Effector CD4-positive, alpha-beta T cell (primary cell): ENCODE measurements around the gene ME3.

Experiments used
- DNase-seq: peaks from one replicate; pipeline ENCODE4 v3.0.0-alpha.2; 2020

Gene ME3

DNA sequence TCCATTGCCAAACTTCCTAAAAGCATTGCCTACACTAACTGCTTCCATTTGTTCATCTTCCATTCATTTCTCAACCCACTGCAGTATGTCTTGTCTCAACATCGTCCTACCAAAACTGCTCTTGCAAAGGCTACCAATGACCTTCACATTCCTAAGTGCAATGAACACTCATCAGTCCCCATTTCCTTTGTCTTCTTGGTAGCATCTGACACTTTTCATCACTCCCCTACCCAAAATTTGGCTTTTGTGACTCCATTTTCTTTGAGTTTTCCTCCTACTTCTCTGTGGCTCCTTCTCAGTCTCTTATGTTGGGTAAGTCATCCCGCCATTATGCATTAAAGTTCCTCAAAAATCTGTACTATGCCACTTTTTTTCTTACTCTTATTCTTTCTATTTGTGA, 162.3 kb downstream of the ME3 start:
- no peak for DNase-seq

DNA sequence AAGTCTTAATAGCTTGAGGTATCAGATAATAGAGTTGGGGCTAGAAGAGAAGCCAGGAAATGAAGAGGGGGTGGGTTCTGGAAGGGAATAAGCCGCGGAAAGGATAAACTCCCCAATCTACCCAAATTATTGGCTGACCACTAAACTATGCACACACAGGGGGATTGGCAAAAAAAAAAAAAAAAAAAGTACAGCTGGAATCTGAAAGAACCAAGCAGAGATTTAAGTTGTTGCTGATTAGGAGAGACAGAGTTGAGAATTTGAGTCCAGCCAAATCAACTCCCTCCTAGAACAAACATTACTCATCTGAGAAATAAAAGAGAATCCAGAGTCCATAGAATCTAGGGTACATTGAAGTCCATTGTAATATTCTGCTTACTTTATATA, 162.8 kb downstream of the ME3 start:
- DNase-seq, result no peak

DNA sequence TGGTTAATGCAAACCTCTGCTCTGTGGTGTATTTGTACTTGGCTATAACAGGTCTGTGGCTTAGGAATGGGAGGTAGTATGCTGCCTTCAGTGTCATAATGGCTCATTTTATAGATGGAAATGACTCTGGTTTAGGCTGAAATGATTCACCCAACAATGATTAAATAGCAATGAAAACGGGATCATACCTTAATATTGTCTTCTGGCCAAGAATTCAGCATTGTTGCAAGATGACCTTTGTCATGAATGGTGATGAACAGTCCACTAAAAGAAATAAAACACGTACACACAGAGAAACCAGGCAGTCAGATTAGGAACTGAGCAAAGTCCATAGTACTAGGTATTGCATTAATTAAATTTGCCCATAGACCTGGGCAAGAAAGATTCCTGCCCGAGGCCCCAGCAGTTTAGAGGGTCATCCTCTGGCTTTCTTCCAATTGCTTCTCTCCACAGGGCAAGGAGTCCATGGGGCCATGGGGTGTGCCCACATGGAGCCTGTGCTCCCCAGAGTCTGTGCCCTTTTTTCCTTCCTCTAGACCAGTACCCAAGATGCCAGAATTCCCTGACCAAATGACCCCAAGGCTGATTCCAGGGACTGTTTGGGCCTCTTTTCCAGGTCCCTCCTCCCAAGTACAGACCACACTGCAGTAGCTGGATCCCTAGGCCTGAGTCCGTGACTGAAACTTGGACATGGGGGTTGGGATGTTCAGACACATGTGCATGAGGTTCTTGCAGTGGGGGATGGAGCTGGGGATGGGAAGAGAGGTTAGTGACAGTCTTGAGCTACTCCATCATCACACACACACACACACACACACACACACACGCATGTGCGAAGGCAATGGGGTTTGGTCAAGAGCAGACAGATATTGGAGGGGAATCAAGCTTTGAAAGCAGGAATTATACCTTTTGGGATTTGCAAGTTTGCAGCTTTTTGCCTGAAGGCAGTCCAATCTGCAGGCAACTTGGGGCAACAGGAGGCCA, 163.5 kb downstream of the ME3 start:
- DNase-seq, result no peak

GRCh38 chr11:86507249-86507845, 165.1 kb downstream of the ME3 start:
- DNase-seq, result no peak

DNA sequence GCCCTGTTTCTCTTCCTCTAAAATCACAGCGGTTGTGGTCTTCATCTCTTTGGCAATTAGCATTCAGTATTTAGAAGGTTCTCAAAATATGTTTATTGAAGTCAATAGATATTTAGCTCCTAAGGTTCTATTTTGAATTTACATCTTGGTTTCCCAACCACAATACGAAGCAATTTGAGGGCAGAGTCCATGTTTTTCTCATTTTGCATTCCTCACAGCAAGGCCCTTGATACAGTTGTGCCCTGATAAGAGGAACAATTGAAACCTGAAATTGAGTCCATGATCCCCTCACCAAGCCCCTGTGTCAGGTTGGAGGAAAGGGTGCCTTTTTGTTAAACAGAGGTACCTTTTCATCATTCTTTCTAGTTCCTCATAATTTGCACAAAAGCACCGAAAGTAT, 166.2 kb downstream of the ME3 start:
- no peak for DNase-seq

GRCh38 chr11:86503131-86503530, 169.3 kb downstream of the ME3 start:
- DNase-seq, result no peak

DNA sequence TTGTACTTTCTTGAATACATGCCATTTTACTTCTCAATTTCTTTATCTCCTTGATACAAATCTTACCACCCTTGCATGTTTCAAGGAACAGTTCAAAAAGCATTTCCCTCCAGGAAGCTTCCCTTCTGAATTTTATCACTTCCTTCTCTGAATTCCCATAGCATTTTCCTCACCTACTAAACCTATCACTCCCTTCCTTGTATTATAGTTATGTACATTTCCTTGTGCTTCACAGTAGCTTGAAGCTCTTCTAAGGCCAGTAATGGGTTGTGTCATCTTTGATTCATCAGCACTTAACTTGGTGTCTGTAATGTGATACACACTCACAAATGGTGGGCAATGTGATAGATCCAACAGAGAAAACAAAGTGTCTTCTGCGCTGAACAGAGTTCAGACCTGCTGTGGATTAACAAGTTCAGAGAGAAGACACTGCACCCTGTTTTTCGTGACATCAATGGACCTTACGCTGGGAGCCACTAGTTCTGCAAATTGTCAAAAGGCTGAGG, 170.2 kb downstream of the ME3 start:
- DNase-seq, result no peak

DNA sequence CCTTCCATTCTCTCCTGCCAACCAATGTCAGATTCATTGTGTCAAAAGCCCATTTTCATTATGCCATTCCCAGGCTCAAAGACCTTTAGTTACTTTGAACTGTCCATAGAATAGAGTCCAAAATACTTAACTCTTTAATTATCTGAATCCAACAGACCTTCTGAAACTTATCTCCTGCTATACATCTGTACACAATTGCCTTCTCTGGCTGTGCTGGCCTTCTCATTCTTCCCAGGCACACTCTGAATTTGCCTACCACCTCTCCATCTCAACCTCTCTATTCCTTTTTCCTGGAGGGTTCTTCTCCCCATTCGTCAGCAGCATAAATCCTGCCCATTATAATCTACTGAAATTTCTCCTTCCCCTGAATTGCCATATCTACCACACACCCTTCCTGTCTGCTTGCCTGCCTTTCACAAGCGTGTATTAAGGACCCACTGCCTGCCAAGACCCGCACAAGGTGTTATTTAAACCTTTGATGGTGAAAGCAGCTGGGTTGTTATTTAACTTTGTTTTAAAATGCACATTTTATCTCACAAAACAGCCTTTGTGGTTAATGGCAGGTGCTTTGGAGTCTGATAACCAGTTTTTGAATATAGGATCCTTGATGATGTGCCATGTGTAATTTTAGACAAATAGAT, 171.8 kb downstream of the ME3 start:
- DNase-seq, result no peak

GRCh38 chr11:86499723-86500129, 172.7 kb downstream of the ME3 start:
- no peak for DNase-seq

DNA sequence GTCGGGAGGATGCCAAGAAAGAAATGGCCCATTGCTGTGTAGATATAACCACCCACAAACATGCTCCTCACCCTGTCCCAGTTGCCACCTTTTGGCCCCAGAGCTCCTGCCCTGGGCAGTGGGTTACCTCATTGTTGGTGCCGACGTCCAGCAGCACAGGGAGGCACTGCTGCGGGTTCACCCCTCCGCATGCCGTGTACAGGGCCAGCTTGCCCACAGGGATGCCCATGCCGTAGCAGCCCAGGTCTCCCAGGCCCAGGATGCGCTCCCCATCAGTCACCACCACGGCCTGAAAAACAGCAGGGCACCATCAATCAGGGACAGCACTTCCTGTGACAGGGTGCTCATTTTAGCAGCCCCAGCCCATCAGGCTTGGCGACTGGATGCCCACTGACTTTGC, 174.6 kb downstream of the ME3 start:
- no peak for DNase-seq

GRCh38 chr11:86497310-86497709, 175.1 kb downstream of the ME3 start:
- DNase-seq, result no peak

DNA sequence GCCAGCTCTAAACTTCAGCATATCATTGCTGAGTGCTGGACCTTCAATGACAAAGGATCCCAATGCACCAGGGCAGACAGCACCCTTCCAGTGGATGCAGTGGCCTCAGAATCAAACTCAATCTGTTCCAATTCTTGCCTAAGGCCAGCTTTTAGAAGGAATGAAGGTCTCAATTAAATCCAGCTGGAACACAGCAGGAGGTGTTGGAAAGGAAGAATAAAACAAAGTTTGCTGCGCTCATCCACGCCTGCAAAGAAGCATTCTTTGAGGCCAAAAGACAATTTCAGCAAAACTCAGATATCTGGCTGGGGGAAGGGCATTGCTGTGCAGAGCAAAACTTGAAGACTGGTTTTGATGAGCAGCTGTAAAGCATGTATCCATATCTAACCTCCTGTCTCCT, 177.1 kb downstream of the ME3 start:
- no peak for DNase-seq

DNA sequence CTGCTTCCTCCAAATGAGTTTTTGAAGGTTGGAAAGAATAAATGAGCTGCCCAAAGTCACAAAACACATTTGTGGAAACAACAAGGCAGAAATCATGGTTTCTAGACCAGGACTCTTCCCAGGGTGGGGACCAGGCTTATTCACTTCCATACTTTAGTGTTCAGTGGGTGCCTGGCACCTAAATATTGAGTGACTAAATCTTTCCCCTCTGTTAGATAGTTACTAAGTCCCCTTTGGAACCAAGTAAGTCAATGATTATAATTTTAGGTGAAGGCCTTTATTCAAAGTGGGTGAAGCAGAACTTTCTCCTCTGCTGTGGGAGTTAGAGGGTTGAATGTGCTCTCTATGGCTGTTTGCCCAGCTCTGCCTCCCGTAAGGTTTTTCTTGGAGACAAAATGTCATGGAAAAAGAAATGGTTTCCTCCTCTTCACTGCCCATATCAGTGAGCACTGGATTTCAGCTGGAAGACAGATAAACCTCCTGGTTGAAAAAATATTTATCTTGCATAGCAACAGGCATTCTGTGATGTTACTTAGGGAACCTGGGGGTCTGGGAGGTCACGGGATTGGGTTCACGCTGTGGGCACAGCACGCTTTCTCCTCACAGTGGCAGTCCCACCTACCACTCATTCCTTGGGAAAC, 179.9 kb downstream of the ME3 start:
- no peak for DNase-seq

- DNase-seq, result no peak
Observed at GRCh38 chr11:86491027-86491426, 181.4 kb downstream of the ME3 start.

- DNase-seq, result no peak
Observed at GRCh38 chr11:86490582-86490981, 181.8 kb downstream of the ME3 start.

DNA sequence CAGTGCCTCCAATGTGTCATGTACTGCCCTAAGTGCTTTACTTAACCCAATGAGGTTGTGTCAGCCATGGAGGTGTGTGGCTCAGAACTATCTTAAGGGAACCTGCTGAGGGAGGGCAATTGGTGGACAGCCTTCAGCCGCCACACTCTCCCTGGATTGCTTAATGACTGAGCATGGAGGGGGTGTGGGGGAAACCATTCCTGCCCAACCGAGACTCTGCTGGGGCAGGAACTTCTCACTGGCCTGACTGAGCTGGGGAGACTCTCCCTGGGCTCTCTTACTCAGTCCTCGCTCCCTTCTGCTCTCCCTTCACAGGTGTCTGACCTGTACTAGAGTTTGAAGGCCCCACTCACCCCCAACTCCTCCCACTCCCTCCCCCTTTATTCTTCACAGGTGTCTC, 183.0 kb downstream of the ME3 start:
- no peak for DNase-seq

- DNase-seq, result no peak
Observed at GRCh38 chr11:86488553-86488952, 183.9 kb downstream of the ME3 start.

DNA sequence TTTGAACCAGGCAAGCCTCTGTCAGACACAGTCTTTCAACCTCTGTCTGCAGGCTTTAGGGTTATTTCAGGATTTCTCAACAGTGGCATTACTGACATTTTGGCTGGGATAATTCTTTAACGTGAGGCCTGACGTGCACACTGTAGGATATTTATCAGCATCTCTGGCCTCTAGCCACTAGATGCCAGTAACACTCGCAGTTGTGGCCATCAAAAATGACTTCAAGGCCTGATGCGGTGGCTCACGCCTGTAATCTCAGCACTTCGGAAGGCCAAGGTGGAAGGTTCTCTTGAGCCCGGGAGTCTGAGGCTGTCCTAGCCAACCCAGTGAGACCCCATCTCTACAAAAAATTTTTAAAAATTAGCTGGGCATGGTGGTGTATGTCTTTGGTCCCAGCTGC, 184.7 kb downstream of the ME3 start:
- no peak for DNase-seq

GRCh38 chr11:86486261-86487030, 186.0 kb downstream of the ME3 start:
- no peak for DNase-seq

DNA sequence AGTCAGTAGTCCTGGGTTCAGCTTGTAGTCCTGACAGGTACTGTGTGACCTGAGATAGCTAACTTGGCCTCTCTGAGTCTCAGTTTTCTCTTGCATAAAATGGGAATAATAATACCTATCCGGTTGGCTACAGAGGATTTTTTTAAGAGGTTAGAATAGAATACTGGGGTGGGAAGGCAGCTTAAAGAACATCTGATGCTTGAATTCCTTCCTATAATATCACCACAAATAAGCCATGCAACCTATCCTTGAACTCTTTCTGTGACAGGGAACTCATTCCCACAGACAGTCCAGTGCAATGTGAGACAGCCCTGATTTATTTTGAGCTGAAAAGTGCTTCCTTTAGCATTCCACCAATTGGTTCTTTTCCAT, 187.6 kb downstream of the ME3 start:
- DNase-seq, result no peak

GRCh38 chr11:86483940-86484794, 188.2 kb downstream of the ME3 start:
- no peak for DNase-seq

- no peak for DNase-seq
Observed at GRCh38 chr11:86483610-86483939, 188.8 kb downstream of the ME3 start.
